K562 (cell line): ENCODE data around the gene CPN2. TPM values are rescaled to one million over a fixed set of nuclear protein-coding genes. Genes with fewer than 3 reads are reported as not detected.

Experiments
- ATAC-seq: fragments of 200-7000 bp; cut with Tn5 transposase; 3 replicates; pipeline ENCODE4 v1.9.1; 2020; ENCODE audit warnings: moderate library complexity
- BruUV-seq: library from RNA; stranded (reverse); fragments of 400-500 nt; replicated peaks from 2 replicates; lab custom pipeline; 2021; lab: Mats Ljungman, UMichigan
- CTCF ChIA-PET: fragments of 300-600 bp; formaldehyde crosslinking; extraction: SDS; loops from one replicate; lab custom pipeline; 2021; ENCODE audit warnings: low intra/inter-chr PET ratio; lab: Yijun Ruan, JAX
- POLR2A ChIA-PET: fragments of 300-600, 350-650 bp; sonication (Branson Sonifier 250); formaldehyde crosslinking; extraction: SDS; loops from one replicate; lab custom pipeline; 2021; ENCODE audit warnings: antibody characterized with exemption, inconsistent platforms; lab: Yijun Ruan, JAX
- DNase-seq, 4 experiments: peaks; one replicate each; pipeline versions ENCODE4 v3.0.0 to v3.0.0-alpha.2; 2011 to 2018; ENCODE audit warnings: low spot score in 3 of 4, mixed read lengths in 3 of 4; ENCODE audit errors: extremely low read depth in 1 of 4
- FAIRE-seq: peaks from 2 replicates; lab custom pipeline; 2011; peaks lifted over from hg19 to GRCh38; lab: Jason Lieb, UNC
- H2AFZ ChIP-seq: 2 replicates; pipeline ENCODE4 v1.6.0; 2011; ENCODE audit warnings: low read depth, low read length, control low read depth, inconsistent platforms
- H3K27ac ChIP-seq: fragments of 200-600 bp; 3 replicates; pipeline ENCODE4 v1.8.0; 2011; ENCODE audit warnings: low read depth, mild to moderate bottlenecking, control low read depth, inconsistent platforms, low read length, moderate library complexity, mixed read lengths; ENCODE audit errors: extremely low read depth
- H3K27me3 ChIP-seq, 2 experiments: fragments of 300-600 bp in 1 of 2; 2 replicates in 1 of 2; 3 replicates in 1 of 2; pipeline versions ENCODE4 v1.6.0 to v1.8.0; 2011; ENCODE audit warnings: inconsistent platforms in 2 of 2, low read length in 2 of 2, mild to moderate bottlenecking in 1 of 2, mixed read lengths in 1 of 2, moderate library complexity in 1 of 2; ENCODE audit not compliant: control insufficient read depth in 2 of 2, insufficient read depth in 2 of 2
- H3K36me3 ChIP-seq: fragments of 300-600 bp; 3 replicates; pipeline ENCODE4 v1.8.0; 2011; ENCODE audit warnings: mild to moderate bottlenecking, low read length, inconsistent platforms; ENCODE audit not compliant: control insufficient read depth, insufficient read depth
- H3K4me1 ChIP-seq, 2 experiments: fragments of 200-600 bp in 1 of 2; replicated peaks in 1 of 2; 2 replicates in 1 of 2; 3 replicates in 1 of 2; pipeline versions ENCODE4 v1.5.1 to v1.8.0; 2011; ENCODE audit warnings: inconsistent platforms in 2 of 2, low read length in 2 of 2, mild to moderate bottlenecking in 1 of 2, mixed read lengths in 1 of 2, moderate library complexity in 1 of 2; ENCODE audit not compliant: control insufficient read depth in 2 of 2, insufficient read depth in 2 of 2
- H3K4me2 ChIP-seq: 2 replicates; pipeline ENCODE4 v1.6.1; 2011; ENCODE audit warnings: low read length, control low read depth, inconsistent platforms, mixed read lengths; ENCODE audit not compliant: insufficient read depth
- H3K4me3 ChIP-seq: fragments of 200-600 bp; sonication (generic), shearing (Covaris generic); 2 replicates; pipeline ENCODE4 v1.5.1; 2016; ENCODE audit warnings: control low read depth, inconsistent platforms
- H3K79me2 ChIP-seq: fragments of 200-600 bp; 3 replicates; pipeline ENCODE4 v1.8.0; 2011; ENCODE audit warnings: low read length, inconsistent platforms; ENCODE audit not compliant: control insufficient read depth, insufficient read depth
- H3K9ac ChIP-seq, 2 experiments: 2 replicates each; pipeline versions ENCODE4 v1.6.0 to v1.6.1; 2011; ENCODE audit warnings: low read depth in 2 of 2, low read length in 2 of 2, control low read depth in 1 of 2, inconsistent platforms in 1 of 2, mild to moderate bottlenecking in 1 of 2, mixed read lengths in 1 of 2; ENCODE audit not compliant: insufficient read depth in 1 of 2
- H3K9me1 ChIP-seq: one replicate; pipeline ENCODE4 v1.6.0; 2011; ENCODE audit warnings: inconsistent platforms, mild to moderate bottlenecking, low read length, moderate library complexity; ENCODE audit not compliant: control insufficient read depth, insufficient read depth
- H3K9me3 ChIP-seq: replicated peaks from 2 replicates; pipeline ENCODE4 v1.5.1; 2011; ENCODE audit warnings: low read depth, low read length, inconsistent platforms; ENCODE audit not compliant: control insufficient read depth, insufficient read depth
- H4K20me1 ChIP-seq: replicated peaks from 2 replicates; pipeline ENCODE4 v1.6.1; 2011; ENCODE audit warnings: low read length, inconsistent platforms, mixed read lengths; ENCODE audit not compliant: control insufficient read depth, insufficient read depth
- DIDO1 ChIP-seq: fragments of 450-650 bp; IDR thresholded peaks from 2 replicates; pipeline ENCODE4 v1.6.1; 2016; ENCODE audit warnings: low read depth, missing biosample characterization, missing genetic modification characterization
- ERF ChIP-seq: fragments of 450-650 bp; formaldehyde crosslinking; IDR thresholded peaks from 2 replicates; pipeline ENCODE4 v1.4.0; 2020; ENCODE audit warnings: mild to moderate bottlenecking, mixed read lengths
- FOXA1 ChIP-seq: fragments of 450-650 bp; IDR thresholded peaks from 2 replicates; pipeline ENCODE4 v1.6.1; 2016; ENCODE audit warnings: mild to moderate bottlenecking, borderline replicate concordance
- GATA2 ChIP-seq: sonication (generic); formaldehyde crosslinking; IDR thresholded peaks from 2 replicates; pipeline ENCODE4 v1.4.0; 2020; ENCODE audit warnings: mild to moderate bottlenecking, missing genetic modification reagents
- HSF4 ChIP-seq: fragments of 250-450 bp; sonication (Bioruptor Pico); IDR thresholded peaks from 2 replicates; pipeline ENCODE4 v2.1.2; 2022; ENCODE audit warnings: mild to moderate bottlenecking, moderate library complexity, borderline replicate concordance
- IFI16 ChIP-seq: fragments of 250-450 bp; sonication (Bioruptor Pico); IDR thresholded peaks from 2 replicates; pipeline ENCODE4 v2.1.2; 2022; ENCODE audit warnings: mild to moderate bottlenecking, inconsistent platforms
- ILF3 ChIP-seq: fragments of 450-650 bp; IDR thresholded peaks from 2 replicates; pipeline ENCODE4 v1.6.1; 2018; ENCODE audit warnings: antibody characterized with exemption, mild to moderate bottlenecking, moderate library complexity, borderline replicate concordance
- JUN ChIP-seq, 2 experiments: sonication (generic) in 1 of 2; formaldehyde crosslinking in 1 of 2; IDR thresholded peaks; 2 replicates each; pipeline versions ENCODE4 v1.6.1 to v1.8.0; 2012 to 2022; ENCODE audit warnings: borderline replicate concordance in 2 of 2, mild to moderate bottlenecking in 2 of 2, improper control_type of control experiment in 1 of 2, low read depth in 1 of 2, low read length in 1 of 2, missing genetic modification reagents in 1 of 2
- MED1 ChIP-seq: sonication (generic); formaldehyde crosslinking; IDR thresholded peaks from 2 replicates; pipeline ENCODE4 v1.8.1; 2023; ENCODE audit warnings: missing genetic modification reagents, borderline replicate concordance
- NBN ChIP-seq: fragments of 450-650 bp; IDR thresholded peaks from 2 replicates; pipeline ENCODE4 v1.6.1; 2016; ENCODE audit warnings: low read depth, mild to moderate bottlenecking
- NR1H2 ChIP-seq: sonication (generic); formaldehyde crosslinking; IDR thresholded peaks from 2 replicates; pipeline ENCODE4 v1.4.0; 2020; ENCODE audit warnings: mild to moderate bottlenecking, missing genetic modification reagents
- PHB ChIP-seq: fragments of 250-450 bp; sonication (Bioruptor Pico); IDR thresholded peaks from 2 replicates; pipeline ENCODE4 v1.5.0; 2021
- PHF20 ChIP-seq: fragments of 450-650 bp; IDR thresholded peaks from 2 replicates; pipeline ENCODE4 v1.6.1; 2018; ENCODE audit not compliant: partially characterized antibody
- PYGO2 ChIP-seq: fragments of 450-650 bp; IDR thresholded peaks from 2 replicates; pipeline ENCODE4 v1.6.1; 2016; ENCODE audit warnings: mild to moderate bottlenecking, missing genetic modification characterization, moderate library complexity, missing compliant biosample characterization
- SMAD1 ChIP-seq: fragments of 150-350 bp; IDR thresholded peaks from 2 replicates; pipeline ENCODE4 v1.6.1; 2014; ENCODE audit warnings: low read length, low read depth; ENCODE audit not compliant: partially characterized antibody
- TRIM24 ChIP-seq, 2 experiments: fragments of 450-650 bp; IDR thresholded peaks; 2 replicates each; pipeline ENCODE4 v1.6.1; 2016
- USF2 ChIP-seq: sonication (generic); formaldehyde crosslinking; IDR thresholded peaks from 2 replicates; pipeline ENCODE4 v1.5.0; 2020; ENCODE audit warnings: missing genetic modification reagents
- ZNF717 ChIP-seq: fragments of 250-450 bp; sonication (Bioruptor Pico); IDR thresholded peaks from 2 replicates; pipeline ENCODE4 v1.5.0; 2021
- WGBS: fragments of 100-300 bp; shearing (Covaris generic); methylation state at CpG from one replicate; pipeline ENCODE4 v1.1.6; 2016; ENCODE audit warnings: low coverage, mixed read lengths; ENCODE audit not compliant: insufficient coverage; ENCODE audit errors: missing lambda C conversion rate; 5-methylcytosine and 5-hydroxymethylcytosine counted together
- in situ Hi-C: fragments of 300-500 bp; cut with MboI; formaldehyde crosslinking; loops from 4 replicates; pipeline ENCODE4 v1.15.0; 2018; ENCODE audit warnings: inconsistent platforms, mixed read lengths
- intact Hi-C: fragments of 100-400 bp; cut with micrococcal nuclease; formaldehyde crosslinking; loops from 2 replicates; pipeline ENCODE4 v1.14.2; 2022
- polyA plus RNA-seq, 8 experiments: library from polyadenylated mRNA; depleted of rRNA in 4 of 8; stranded (reverse) in 5 of 8; unstranded in 3 of 8; fragments of >200 nt; fragmentation: Nextera tagmentation in 2 of 8; fragmentation: Illumina TruSeq in 1 of 8; extraction: Ambion mirVana in 2 of 8; extraction: Trizol in 1 of 8; gene quantifications; 2 replicates each; pipeline versions ENCODE4 v1.2.1 to v1.2.3, GENCODE V29; 2011 to 2014; ENCODE audit warnings: inconsistent platforms in 1 of 8, missing spikeins in 1 of 8
- total RNA-seq, 7 experiments: library from RNA; depleted of rRNA in 6 of 7; stranded (reverse); fragments of >200 nt in 6 of 7; fragmentation: Illumina TruSeq in 2 of 7; extraction: Trizol in 2 of 7; gene quantifications; 2 replicates each; pipeline versions ENCODE4 v1.2.1 to v1.2.3, GENCODE V29; 2011 to 2021; ENCODE audit warnings: low replicate concordance in 1 of 7

Gene CPN2
- total and polyA plus RNA-seq, 9 of the 15 experiments (the other 6 are each of a cell fraction or from before 2014, with no cell fraction given), result not detected

- H3K27ac ChIP-seq, result no peak overlapping the region
- no peaks in the 10 kb centered on the region for H3K79me2 ChIP-seq
- no TSS peak for BruUV-seq
- H3K9ac ChIP-seq, result no peak overlapping the region
- no peak overlapping the region for H2AFZ ChIP-seq
- POLR2A ChIA-PET, result interaction anchor here (0.6 kb wide), 1 partner anchor 13 kb away, joined by 3 read pairs; no protein-coding TSS in a partner anchor
- no peaks in the 10 kb centered on the region for H3K36me3 ChIP-seq
- 4% methylated on average over 8 of the region's 8 CpGs for WGBS
- CTCF ChIA-PET, result no interaction called here
- TF ChIP-seq IFI16 (CRISPR knock-in tag), result no peak
- no peak for TF ChIP-seq PYGO2
- TF ChIP-seq PHB (CRISPR knock-in tag), result no peak
- no peak for TF ChIP-seq FOXA1
- no peak for TF ChIP-seq NR1H2 (CRISPR knock-in tag)
- FAIRE-seq, result no peak
- H3K9me1 ChIP-seq, result no peaks in the 10 kb centered on the region
- peaks cover 8% of the 10 kb centered on the region; the same call in 1 of the 2 replicates for H4K20me1 ChIP-seq
- ATAC-seq, result no peak
- intact Hi-C loops (no loop called here), in situ Hi-C loops (no loop called here)
- H3K4me3 ChIP-seq, result no peak overlapping the region
- no peaks in the 10 kb centered on the region for H3K9me3 ChIP-seq
- DNase-seq, result no peak
- H3K4me1 ChIP-seq, result peaks cover 0 to 3% of the 10 kb centered on the region in 2 experiments; a peak in 1 of 5 replicates
- no peak overlapping the region for H3K4me2 ChIP-seq
- peaks cover 53 to 81% of the 10 kb centered on the region in 2 experiments for H3K27me3 ChIP-seq
Observed at GRCh38 chr3:194373899-194374298, 22.8 kb upstream of the CPN2 start.

- CTCF ChIA-PET, result no interaction called here
- 5% methylated on average over 13 of the region's 14 CpGs for WGBS
- Histone ChIP-seq H3K9me1 (no peaks in the 10 kb centered on the region), H3K27me3 (peaks cover 55 to 81% of the 10 kb centered on the region in 2 experiments), H4K20me1 (peaks cover 8% of the 10 kb centered on the region; the same call in 1 of the 2 replicates), H3K79me2 (no peaks in the 10 kb centered on the region), H3K36me3 (no peaks in the 10 kb centered on the region), H2AFZ (no peak overlapping the region), H3K27ac (no peak overlapping the region), H3K4me2 (no peak overlapping the region), H3K4me3 (no peak overlapping the region), H3K9ac (no peak overlapping the region), H3K9me3 (no peaks in the 10 kb centered on the region), H3K4me1 (peaks cover 0 to 3% of the 10 kb centered on the region in 2 experiments; a peak in 2 of 5 replicates)
- FAIRE-seq, result no peak
- intact Hi-C loops, result no loop called here
- ATAC-seq, result peak; percentile 14; the same call in 1 of the 3 replicates
- no TSS peak for BruUV-seq
- in situ Hi-C loops, result no loop called here
- DNase-seq, result no peak
- POLR2A ChIA-PET, result interaction anchor here (0.6 kb wide), 1 partner anchor 12 kb away, joined by 3 read pairs; no protein-coding TSS in a partner anchor
- no peak for TF ChIP-seq SMAD1
- no peak for TF ChIP-seq NBN
- no peak for TF ChIP-seq ZNF717 (CRISPR knock-in tag)
- no peak for TF ChIP-seq HSF4 (CRISPR knock-in tag)
- TF ChIP-seq MED1 (CRISPR knock-in tag), result no peak
- no peak for TF ChIP-seq DIDO1 (tag)
- no peak for TF ChIP-seq USF2 (CRISPR knock-in tag)
- no peak for TF ChIP-seq ERF (CRISPR knock-in tag)
- TF ChIP-seq GATA2 (CRISPR knock-in tag), result no peak
- TF ChIP-seq PHF20, result no peak
- TF ChIP-seq ILF3, result no peak
- no peak for TF ChIP-seq JUN (IDR thresholded peaks at IDR 0.05; ENCODE audit: borderline replicate concordance, low read depth, low read length)
- no peak for TF ChIP-seq JUN (CRISPR knock-in tag; IDR thresholded peaks at IDR 0.05; ENCODE audit: borderline replicate concordance)
- no peak for TF ChIP-seq TRIM24 (IDR thresholded peaks at IDR 0.05)
Observed at GRCh38 chr3:194373028-194373427, 21.9 kb upstream of the CPN2 start.
